ENCODE measurements around the gene LEFTY1. TPM values are rescaled to one million over a fixed set of nuclear protein-coding genes. Genes with fewer than 3 reads are reported as not detected.

LEFTY1 gene
- total RNA-seq, 2 experiments from 2014 or later, result 0.22 TPM; not detected in 1

- intact Hi-C loops (cut with micrococcal nuclease), result loop anchor here (1.0 to 5.0 kb wide), 6 partner anchors 30 to 436 kb away; partner anchors contain the start of gene SRP9
- Mint-ChIP-seq H3K4me3 (no peak overlapping the region), H3K4me1 (ENCODE audit: low read depth) (peaks cover 21% of the 10 kb centered on the region), H3K9me3 (no peaks in the 10 kb centered on the region), H3K36me3 (ENCODE audit: low read depth) (no peaks in the 10 kb centered on the region), H3K27ac (no peak overlapping the region), H3K27me3 (ENCODE audit: low read depth) (no peaks in the 10 kb centered on the region)
- peak; percentile 75 for DNase-seq
- CTCF ChIA-PET, result interaction anchor here (0.6 to 2.6 kb wide), 32 partner anchors 9 to 443 kb away, joined by 3 to 21 read pairs (median 4); partner anchors contain the start of genes SRP9 and TMEM63A
These were observed 22.5 kb upstream of the LEFTY1 start for GRCh38 chr1:225911191-225912130.

- Mint-ChIP-seq H3K27me3 (ENCODE audit: low read depth) (no peaks in the 10 kb centered on the region), H3K4me1 (ENCODE audit: low read depth) (peaks cover 31% of the 10 kb centered on the region), H3K9me3 (no peaks in the 10 kb centered on the region), H3K4me3 (no peak overlapping the region), H3K36me3 (ENCODE audit: low read depth) (no peaks in the 10 kb centered on the region), H3K27ac (no peak overlapping the region)
- no peak for DNase-seq
- CTCF ChIA-PET, result interaction anchor here (1.0 to 2.6 kb wide), 4 partner anchors 12 to 355 kb away, joined by 3 to 10 read pairs (median 4); no protein-coding TSS in a partner anchor
- intact Hi-C loops (cut with micrococcal nuclease), result no loop called here
These were observed 20.5 kb upstream of the LEFTY1 start for GRCh38 chr1:225909477-225909876.

GRCh38 chr1:225908773-225909172 lies 19.8 kb upstream of the LEFTY1 start:
- no peaks in the 10 kb centered on the region for H3K36me3 Mint-ChIP-seq (ENCODE audit: low read depth)
- peaks cover 31% of the 10 kb centered on the region for H3K4me1 Mint-ChIP-seq (ENCODE audit: low read depth)
- intact Hi-C loops (cut with micrococcal nuclease), result no loop called here
- no peak for DNase-seq
- no peak overlapping the region for H3K4me3 Mint-ChIP-seq
- no peak overlapping the region for H3K27ac Mint-ChIP-seq
- H3K9me3 Mint-ChIP-seq, result no peaks in the 10 kb centered on the region
- H3K27me3 Mint-ChIP-seq (ENCODE audit: low read depth), result no peaks in the 10 kb centered on the region
- CTCF ChIA-PET, result interaction anchor here (0.8 to 2.6 kb wide), 4 partner anchors 11 to 434 kb away, joined by 3 to 10 read pairs (median 4); partner anchors contain the start of gene TMEM63A

- Mint-ChIP-seq H3K4me1 (ENCODE audit: low read depth) (peaks cover 31% of the 10 kb centered on the region), H3K36me3 (ENCODE audit: low read depth) (no peaks in the 10 kb centered on the region), H3K9me3 (no peaks in the 10 kb centered on the region), H3K4me3 (no peak overlapping the region), H3K27ac (no peak overlapping the region), H3K27me3 (ENCODE audit: low read depth) (no peaks in the 10 kb centered on the region)
- no peak for DNase-seq
- CTCF ChIA-PET, result interaction anchor here (0.8 to 1.0 kb wide), 2 partner anchors 25 to 433 kb away, joined by 3 to 5 read pairs; partner anchors contain the start of gene TMEM63A
- intact Hi-C loops (cut with micrococcal nuclease), result no loop called here
These were observed 19.2 kb upstream of the LEFTY1 start for GRCh38 chr1:225908013-225908640.

- no peaks in the 10 kb centered on the region for H3K36me3 Mint-ChIP-seq (ENCODE audit: low read depth)
- no peak overlapping the region for H3K27ac Mint-ChIP-seq
- CTCF ChIA-PET, result no interaction called here
- H3K9me3 Mint-ChIP-seq, result no peaks in the 10 kb centered on the region
- H3K4me1 Mint-ChIP-seq (ENCODE audit: low read depth), result peaks cover 31% of the 10 kb centered on the region
- no peak for DNase-seq
- no peak overlapping the region for H3K4me3 Mint-ChIP-seq
- intact Hi-C loops (cut with micrococcal nuclease), result no loop called here
- H3K27me3 Mint-ChIP-seq (ENCODE audit: low read depth), result no peaks in the 10 kb centered on the region
These were observed 18.4 kb upstream of the LEFTY1 start for GRCh38 chr1:225907341-225907740.

- H3K36me3 Mint-ChIP-seq (ENCODE audit: low read depth), result no peaks in the 10 kb centered on the region
- peaks cover 29% of the 10 kb centered on the region for H3K4me1 Mint-ChIP-seq (ENCODE audit: low read depth)
- H3K9me3 Mint-ChIP-seq, result no peaks in the 10 kb centered on the region
- H3K4me3 Mint-ChIP-seq, result no peak overlapping the region
- intact Hi-C loops (cut with micrococcal nuclease), result no loop called here
- no peak overlapping the region for H3K27ac Mint-ChIP-seq
- CTCF ChIA-PET, result no interaction called here
- DNase-seq, result no peak
- H3K27me3 Mint-ChIP-seq (ENCODE audit: low read depth), result no peaks in the 10 kb centered on the region
These were observed 17.5 kb upstream of the LEFTY1 start for GRCh38 chr1:225906467-225906866.

- Mint-ChIP-seq H3K4me3 (no peak overlapping the region), H3K27me3 (ENCODE audit: low read depth) (no peaks in the 10 kb centered on the region), H3K9me3 (no peaks in the 10 kb centered on the region), H3K27ac (no peak overlapping the region), H3K4me1 (ENCODE audit: low read depth) (peaks cover 25% of the 10 kb centered on the region), H3K36me3 (ENCODE audit: low read depth) (no peaks in the 10 kb centered on the region)
- DNase-seq, result no peak
- intact Hi-C loops (cut with micrococcal nuclease), result no loop called here
- CTCF ChIA-PET, result interaction anchor here (1.6 kb wide), 1 partner anchor 127 kb away, joined by 4 read pairs; the partner anchor contains the start of gene SRP9
These were observed 14.7 kb upstream of the LEFTY1 start for GRCh38 chr1:225903623-225904022.

GRCh38 chr1:225899044-225899925 lies 10.3 kb upstream of the LEFTY1 start:
- CTCF ChIA-PET, result interaction anchor here (0.9 to 4.8 kb wide), 3 partner anchors 12 to 426 kb away, joined by 3 to 22 read pairs (median 21); partner anchors contain the start of gene TMEM63A
- Mint-ChIP-seq H3K9me3 (no peaks in the 10 kb centered on the region), H3K4me1 (ENCODE audit: low read depth) (peaks cover 41% of the 10 kb centered on the region), H3K27me3 (ENCODE audit: low read depth) (no peaks in the 10 kb centered on the region), H3K4me3 (no peak overlapping the region), H3K36me3 (ENCODE audit: low read depth) (no peaks in the 10 kb centered on the region), H3K27ac (peak overlapping the region; percentile 70)
- DNase-seq, result no peak
- intact Hi-C loops (cut with micrococcal nuclease), result loop anchor here (5.0 kb wide), 2 partner anchors 52 to 1277 kb away; no protein-coding TSS in a partner anchor

- Mint-ChIP-seq H3K27me3 (ENCODE audit: low read depth) (no peaks in the 10 kb centered on the region), H3K9me3 (no peaks in the 10 kb centered on the region), H3K4me1 (ENCODE audit: low read depth) (peaks cover 41% of the 10 kb centered on the region), H3K36me3 (ENCODE audit: low read depth) (no peaks in the 10 kb centered on the region), H3K27ac (peak overlapping the region; percentile 92), H3K4me3 (peak overlapping the region; percentile 15)
- DNase-seq, result peak; percentile 31
- intact Hi-C loops (cut with micrococcal nuclease), result loop anchor here (1.0 to 5.0 kb wide), 7 partner anchors 17 to 1276 kb away; partner anchors contain the start of genes PYCR2, SDE2 and SRP9
- CTCF ChIA-PET, result interaction anchor here (0.7 to 4.8 kb wide), 9 partner anchors 11 to 425 kb away, joined by 3 to 22 read pairs (median 4); partner anchors contain the start of genes SRP9 and TMEM63A
These were observed 8.9 kb upstream of the LEFTY1 start for GRCh38 chr1:225897595-225898514.

- Mint-ChIP-seq H3K27ac (peak overlapping the region; percentile 92), H3K4me1 (ENCODE audit: low read depth) (peaks cover 41% of the 10 kb centered on the region), H3K4me3 (peak overlapping the region; percentile 54), H3K36me3 (ENCODE audit: low read depth) (no peaks in the 10 kb centered on the region), H3K27me3 (ENCODE audit: low read depth) (no peaks in the 10 kb centered on the region), H3K9me3 (no peaks in the 10 kb centered on the region)
- CTCF ChIA-PET, result interaction anchor here (1.3 to 4.8 kb wide), 7 partner anchors 12 to 119 kb away, joined by 3 to 22 read pairs (median 5); partner anchors contain the start of genes SRP9 and TMEM63A
- peak; percentile 87 for DNase-seq
- intact Hi-C loops (cut with micrococcal nuclease), result loop anchor here (1.0 to 5.0 kb wide), 7 partner anchors 16 to 1275 kb away; partner anchors contain the start of genes PYCR2, SDE2 and SRP9
These were observed 8.1 kb upstream of the LEFTY1 start for GRCh38 chr1:225896937-225897549.

Measured in activated naive CD4-positive, alpha-beta T cell treated with anti-CD3 and anti-CD28 coated beads for 36 hours (primary cell).